K562 (cell line): Measurements from ENCODE around the gene GPNMB. TPM values are rescaled to one million over a fixed set of nuclear protein-coding genes. Genes with fewer than 3 reads are reported as not detected.

Experiments
- polyA plus RNA-seq, 8 experiments: library from polyadenylated mRNA; depleted of rRNA in 4 of 8; stranded (reverse) in 5 of 8; unstranded in 3 of 8; fragments of >200 nt; fragmentation: Nextera tagmentation in 2 of 8; fragmentation: Illumina TruSeq in 1 of 8; extraction: Ambion mirVana in 2 of 8; extraction: Trizol in 1 of 8; gene quantifications; 2 replicates each; pipeline versions ENCODE4 v1.2.1 to v1.2.3, GENCODE V29; 2011 to 2014; ENCODE audit warnings: inconsistent platforms in 1 of 8, missing spikeins in 1 of 8
- total RNA-seq, 7 experiments: library from RNA; depleted of rRNA in 6 of 7; stranded (reverse); fragments of >200 nt in 6 of 7; fragmentation: Illumina TruSeq in 2 of 7; extraction: Trizol in 2 of 7; gene quantifications; 2 replicates each; pipeline versions ENCODE4 v1.2.1 to v1.2.3, GENCODE V29; 2011 to 2021; ENCODE audit warnings: low replicate concordance in 1 of 7

GPNMB gene
- total and polyA plus RNA-seq, 9 of the 15 experiments (the other 6 are each of a cell fraction or from before 2014, with no cell fraction given): 0.15 to 0.72 (median 0.33) TPM

Other genes with a start within 250 kb of the GPNMB start
- gene HYCC1, start 232.6 kb upstream of the GPNMB start, total RNA-seq (2014; rRNA removed): 18.8 and 24.7 TPM in 2 replicates
- gene HYCC1, start 232.6 kb upstream of the GPNMB start, total RNA-seq (2014; rRNA removed; fragmentation: Illumina TruSeq; extraction: Trizol): 37.0 and 41.1 TPM in 2 replicates
- gene HYCC1, start 232.6 kb upstream of the GPNMB start, total RNA-seq (2015; rRNA removed; fragmentation: Illumina TruSeq; extraction: Trizol): 26.5 and 38.1 TPM in 2 replicates
- gene HYCC1, start 232.6 kb upstream of the GPNMB start, total RNA-seq (2021): 37.9 and 43.0 TPM in 2 replicates
- 31.2 and 39.8 TPM in 2 replicates for gene HYCC1, start 232.6 kb upstream of the GPNMB start, polyA plus RNA-seq (2011; rRNA removed)
- 40.4 and 44.7 TPM in 2 replicates for gene HYCC1, start 232.6 kb upstream of the GPNMB start, polyA plus RNA-seq (2014; fragmentation: Illumina TruSeq; extraction: Trizol)
- gene HYCC1, start 232.6 kb upstream of the GPNMB start, polyA plus RNA-seq (2014; fragmentation: Nextera tagmentation; extraction: Ambion mirVana): 10 to 100 TPM; 11.2 to 16.0 TPM
- 33.3 and 40.6 TPM in 2 replicates for gene HYCC1, start 232.6 kb upstream of the GPNMB start, polyA plus RNA-seq (2014; rRNA removed)
- gene KLHL7, start 141.0 kb upstream of the GPNMB start, total RNA-seq (2014; rRNA removed): 29.6 and 30.1 TPM in 2 replicates
- 34.6 and 37.6 TPM in 2 replicates for gene KLHL7, start 141.0 kb upstream of the GPNMB start, total RNA-seq (2014; rRNA removed; fragmentation: Illumina TruSeq; extraction: Trizol)
- gene KLHL7, start 141.0 kb upstream of the GPNMB start, total RNA-seq (2015; rRNA removed; fragmentation: Illumina TruSeq; extraction: Trizol): 30.2 and 32.3 TPM in 2 replicates
- gene KLHL7, start 141.0 kb upstream of the GPNMB start, total RNA-seq (2021): 28.1 and 28.4 TPM in 2 replicates
- gene KLHL7, start 141.0 kb upstream of the GPNMB start, polyA plus RNA-seq (2011; rRNA removed): 42.5 and 63.1 TPM in 2 replicates
- 29.4 and 34.0 TPM in 2 replicates for gene KLHL7, start 141.0 kb upstream of the GPNMB start, polyA plus RNA-seq (2014; fragmentation: Illumina TruSeq; extraction: Trizol)
- 1 to 10 TPM; 4.2 to 7.8 TPM for gene KLHL7, start 141.0 kb upstream of the GPNMB start, polyA plus RNA-seq (2014; fragmentation: Nextera tagmentation; extraction: Ambion mirVana)
- 38.6 and 42.8 TPM in 2 replicates for gene KLHL7, start 141.0 kb upstream of the GPNMB start, polyA plus RNA-seq (2014; rRNA removed)
- gene NUP42, start 64.7 kb upstream of the GPNMB start, total RNA-seq (2014; rRNA removed): 62.2 and 71.7 TPM in 2 replicates
- gene NUP42, start 64.7 kb upstream of the GPNMB start, total RNA-seq (2014; rRNA removed; fragmentation: Illumina TruSeq; extraction: Trizol): 71.2 and 72.9 TPM in 2 replicates
- 61.3 and 73.5 TPM in 2 replicates for gene NUP42, start 64.7 kb upstream of the GPNMB start, total RNA-seq (2015; rRNA removed; fragmentation: Illumina TruSeq; extraction: Trizol)
- gene NUP42, start 64.7 kb upstream of the GPNMB start, total RNA-seq (2021): 41.8 and 50.5 TPM in 2 replicates
- 55.4 and 56.0 TPM in 2 replicates for gene NUP42, start 64.7 kb upstream of the GPNMB start, polyA plus RNA-seq (2011; rRNA removed)
- 62.4 and 66.8 TPM in 2 replicates for gene NUP42, start 64.7 kb upstream of the GPNMB start, polyA plus RNA-seq (2014; fragmentation: Illumina TruSeq; extraction: Trizol)
- 10 to 100 TPM; 86.0 to 86.4 TPM for gene NUP42, start 64.7 kb upstream of the GPNMB start, polyA plus RNA-seq (2014; fragmentation: Nextera tagmentation; extraction: Ambion mirVana)
- 74.7 and 94.3 TPM in 2 replicates for gene NUP42, start 64.7 kb upstream of the GPNMB start, polyA plus RNA-seq (2014; rRNA removed)
- gene MALSU1, start 52.6 kb downstream of the GPNMB start, total RNA-seq (2014; rRNA removed): 221 and 308 TPM in 2 replicates
- gene MALSU1, start 52.6 kb downstream of the GPNMB start, total RNA-seq (2014; rRNA removed; fragmentation: Illumina TruSeq; extraction: Trizol): 81.2 and 83.4 TPM in 2 replicates
- gene MALSU1, start 52.6 kb downstream of the GPNMB start, total RNA-seq (2015; rRNA removed; fragmentation: Illumina TruSeq; extraction: Trizol): 76.8 and 80.0 TPM in 2 replicates
- 100 and 101 TPM in 2 replicates for gene MALSU1, start 52.6 kb downstream of the GPNMB start, total RNA-seq (2021)
- 70.6 and 93.3 TPM in 2 replicates for gene MALSU1, start 52.6 kb downstream of the GPNMB start, polyA plus RNA-seq (2011; rRNA removed)
- 48.2 and 82.9 TPM in 2 replicates for gene MALSU1, start 52.6 kb downstream of the GPNMB start, polyA plus RNA-seq (2014; fragmentation: Illumina TruSeq; extraction: Trizol)
- gene MALSU1, start 52.6 kb downstream of the GPNMB start, polyA plus RNA-seq (2014; fragmentation: Nextera tagmentation; extraction: Ambion mirVana): 10 to 100 TPM; 12.3 to 14.4 TPM
- 141 and 180 TPM in 2 replicates for gene MALSU1, start 52.6 kb downstream of the GPNMB start, polyA plus RNA-seq (2014; rRNA removed)
- 46.0 and 49.5 TPM in 2 replicates for gene IGF2BP3, start 223.7 kb downstream of the GPNMB start, total RNA-seq (2014; rRNA removed)
- 79.0 and 82.8 TPM in 2 replicates for gene IGF2BP3, start 223.7 kb downstream of the GPNMB start, total RNA-seq (2014; rRNA removed; fragmentation: Illumina TruSeq; extraction: Trizol)
- 62.9 and 71.4 TPM in 2 replicates for gene IGF2BP3, start 223.7 kb downstream of the GPNMB start, total RNA-seq (2015; rRNA removed; fragmentation: Illumina TruSeq; extraction: Trizol)
- 61.2 and 62.9 TPM in 2 replicates for gene IGF2BP3, start 223.7 kb downstream of the GPNMB start, total RNA-seq (2021)
- 53.2 and 61.4 TPM in 2 replicates for gene IGF2BP3, start 223.7 kb downstream of the GPNMB start, polyA plus RNA-seq (2011; rRNA removed)
- 67.9 and 88.1 TPM in 2 replicates for gene IGF2BP3, start 223.7 kb downstream of the GPNMB start, polyA plus RNA-seq (2014; fragmentation: Illumina TruSeq; extraction: Trizol)
- 1 to 10 TPM; 8.4 to 8.5 TPM for gene IGF2BP3, start 223.7 kb downstream of the GPNMB start, polyA plus RNA-seq (2014; fragmentation: Nextera tagmentation; extraction: Ambion mirVana)
- 45.3 and 55.8 TPM in 2 replicates for gene IGF2BP3, start 223.7 kb downstream of the GPNMB start, polyA plus RNA-seq (2014; rRNA removed)